CD4-positive, alpha-beta T cell (primary cell): ENCODE data around the gene MEGF9. TPM values are rescaled to one million over a fixed set of nuclear protein-coding genes. Genes with fewer than 3 reads are reported as not detected.

Source experiments
- ATAC-seq: fragments of 200-7000 bp; cut with Tn5 transposase; one replicate; pipeline ENCODE4 v1.10.0; 2022; ENCODE audit warnings: mild to moderate bottlenecking; ENCODE audit not compliant: poor library complexity
- CTCF ChIA-PET: fragments of 350-600 bp; sonication (Branson Sonifier 250); formaldehyde crosslinking; loops from one replicate; lab custom pipeline; 2021; ENCODE audit warnings: antibody characterized with exemption, inconsistent platforms; lab: Charles Lee
- POLR2A ChIA-PET: fragments of 350-600 bp; sonication (Branson Sonifier 250); formaldehyde crosslinking; loops from one replicate; lab custom pipeline; 2021; ENCODE audit warnings: antibody characterized with exemption, inconsistent platforms; lab: Charles Lee
- DNase-seq, 14 experiments: peaks; one replicate each; pipeline ENCODE4 v3.0.0-alpha.2; 2013 to 2020; ENCODE audit warnings: mixed read lengths in 2 of 14
- H3K27ac ChIP-seq, 2 donors: one replicate each; pipeline versions ENCODE4 v1.5.1 to v1.7.0; 2013; ENCODE audit warnings: low read length in 2 of 2, low read depth in 1 of 2, mild to moderate bottlenecking in 1 of 2
- H3K27me3 ChIP-seq, 2 experiments: 1 replicate in 1 of 2; 2 replicates in 1 of 2; pipeline versions ENCODE4 v1.6.1 to v1.7.0; 2013; ENCODE audit warnings: low read length in 2 of 2, control low read depth in 1 of 2, mild to moderate bottlenecking in 1 of 2, moderate library complexity in 1 of 2; ENCODE audit not compliant: insufficient read depth in 2 of 2, control insufficient read depth in 1 of 2
- H3K36me3 ChIP-seq: one replicate; pipeline ENCODE4 v1.6.1; 2013; ENCODE audit warnings: low read length, control low read depth; ENCODE audit not compliant: insufficient read depth
- H3K4me1 ChIP-seq: one replicate; pipeline ENCODE4 v1.6.1; 2013; ENCODE audit warnings: low read length, control low read depth; ENCODE audit not compliant: insufficient read depth
- H3K4me3 ChIP-seq: one replicate; pipeline ENCODE4 v1.5.1; 2013; ENCODE audit warnings: mild to moderate bottlenecking, low read length, moderate library complexity
- H3K9me3 ChIP-seq, 2 experiments: 1 replicate in 1 of 2; 2 replicates in 1 of 2; pipeline versions ENCODE4 v1.6.1 to v1.7.0; 2013; ENCODE audit warnings: low read length in 2 of 2, mild to moderate bottlenecking in 2 of 2, control low read depth in 1 of 2, moderate library complexity in 1 of 2; ENCODE audit not compliant: control insufficient read depth in 1 of 2, insufficient read depth in 1 of 2
- H3K27ac Mint-ChIP-seq: one replicate; pipeline ENCODE4 v1.8.0; 2020; ENCODE audit warnings: mixed read lengths
- H3K27me3 Mint-ChIP-seq: one replicate; pipeline ENCODE4 v1.8.0; 2021; ENCODE audit warnings: mixed read lengths
- H3K36me3 Mint-ChIP-seq: one replicate; pipeline ENCODE4 v1.8.0; 2021; ENCODE audit warnings: low read depth, mixed read lengths
- H3K4me1 Mint-ChIP-seq: one replicate; pipeline ENCODE4 v1.8.0; 2021; ENCODE audit warnings: low read depth, mixed read lengths
- H3K4me3 Mint-ChIP-seq: one replicate; pipeline ENCODE4 v1.8.0; 2020; ENCODE audit warnings: mild to moderate bottlenecking, mixed read lengths
- H3K9me3 Mint-ChIP-seq: one replicate; pipeline ENCODE4 v1.8.0; 2020; ENCODE audit warnings: mixed read lengths
- intact Hi-C, 2 experiments: fragments of 100-400 bp; cut with DNase I in 1 of 2; cut with micrococcal nuclease in 1 of 2; formaldehyde crosslinking; loops; one replicate each; pipeline versions ENCODE4 v1.15.1 to v1.9.0; 2023 to 2025; cut with DNase I, micrococcal nuclease
- total RNA-seq, 174 experiments: library from RNA in 2 of 174; stranded (reverse) in 2 of 174; gene quantifications; one replicate each; pipeline ENCODE4 v1.2.3 and lab custom pipeline; 2021 to 2026
- TF ChIP-seq, protein P1 (sequence below): fragments of 200-600 bp; IDR thresholded peaks from one replicate; pipeline ENCODE4 v1.8.0; 2022; ENCODE audit warnings: antibody characterized with exemption, mild to moderate bottlenecking

MEGF9 gene
- total RNA-seq, 2 experiments from 2014 or later: 4.0 to 4.5 TPM

DNA sequence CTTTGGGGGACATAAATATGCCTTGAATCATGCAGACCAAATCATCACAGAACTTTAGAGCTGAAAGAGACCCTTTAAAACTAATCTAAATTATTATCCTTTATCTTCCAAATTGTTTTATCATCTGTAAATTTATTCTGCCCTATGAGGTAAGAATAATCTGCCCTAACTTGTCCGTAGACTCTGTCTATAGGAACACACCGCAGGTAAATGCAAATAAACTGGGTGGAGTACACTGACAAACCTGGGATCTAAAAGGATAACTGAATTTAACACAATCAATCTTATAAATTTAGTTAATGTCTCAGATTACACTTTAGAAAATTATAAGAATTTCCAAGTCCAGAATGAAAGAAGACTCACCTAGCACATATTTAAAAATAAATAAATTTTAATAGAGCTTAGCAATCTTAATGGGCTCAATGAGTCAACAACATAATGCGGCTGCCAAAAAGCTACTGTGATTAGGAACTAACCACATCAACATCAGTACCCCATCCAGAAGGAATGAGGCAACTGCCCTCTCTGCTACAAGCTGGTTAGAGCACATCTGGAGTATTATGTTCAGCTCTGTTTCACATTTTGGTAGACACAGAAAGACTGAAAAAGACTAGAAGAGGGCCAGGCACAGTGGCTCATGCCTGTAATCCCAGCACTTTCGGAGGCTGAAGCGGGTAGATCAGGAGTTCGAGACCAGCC, 5.6 kb downstream of the MEGF9 start:
- Histone ChIP-seq H3K4me1 (peaks cover 30% of the 10 kb centered on the region), H3K36me3 (no peaks in the 10 kb centered on the region), H3K27me3 (no peaks in the 10 kb centered on the region), H3K9me3 (no peaks in the 10 kb centered on the region), H3K27ac (no peak overlapping the region), H3K4me3 (no peak overlapping the region)
- TF ChIP-seq, protein P1, sequence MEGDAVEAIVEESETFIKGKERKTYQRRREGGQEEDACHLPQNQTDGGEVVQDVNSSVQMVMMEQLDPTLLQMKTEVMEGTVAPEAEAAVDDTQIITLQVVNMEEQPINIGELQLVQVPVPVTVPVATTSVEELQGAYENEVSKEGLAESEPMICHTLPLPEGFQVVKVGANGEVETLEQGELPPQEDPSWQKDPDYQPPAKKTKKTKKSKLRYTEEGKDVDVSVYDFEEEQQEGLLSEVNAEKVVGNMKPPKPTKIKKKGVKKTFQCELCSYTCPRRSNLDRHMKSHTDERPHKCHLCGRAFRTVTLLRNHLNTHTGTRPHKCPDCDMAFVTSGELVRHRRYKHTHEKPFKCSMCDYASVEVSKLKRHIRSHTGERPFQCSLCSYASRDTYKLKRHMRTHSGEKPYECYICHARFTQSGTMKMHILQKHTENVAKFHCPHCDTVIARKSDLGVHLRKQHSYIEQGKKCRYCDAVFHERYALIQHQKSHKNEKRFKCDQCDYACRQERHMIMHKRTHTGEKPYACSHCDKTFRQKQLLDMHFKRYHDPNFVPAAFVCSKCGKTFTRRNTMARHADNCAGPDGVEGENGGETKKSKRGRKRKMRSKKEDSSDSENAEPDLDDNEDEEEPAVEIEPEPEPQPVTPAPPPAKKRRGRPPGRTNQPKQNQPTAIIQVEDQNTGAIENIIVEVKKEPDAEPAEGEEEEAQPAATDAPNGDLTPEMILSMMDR: no peak
- Mint-ChIP-seq H3K27ac (peak overlapping the region; percentile 79), H3K9me3 (no peaks in the 10 kb centered on the region), H3K4me3 (peak overlapping the region; percentile 39), H3K4me1 (peaks cover 41% of the 10 kb centered on the region), H3K36me3 (no peaks in the 10 kb centered on the region), H3K27me3 (no peaks in the 10 kb centered on the region)
- ATAC-seq (no peak), DNase-seq (no peak)
- CTCF ChIA-PET: no interaction called here
- POLR2A ChIA-PET: no interaction called here
- intact Hi-C loops: no loop called here

DNA sequence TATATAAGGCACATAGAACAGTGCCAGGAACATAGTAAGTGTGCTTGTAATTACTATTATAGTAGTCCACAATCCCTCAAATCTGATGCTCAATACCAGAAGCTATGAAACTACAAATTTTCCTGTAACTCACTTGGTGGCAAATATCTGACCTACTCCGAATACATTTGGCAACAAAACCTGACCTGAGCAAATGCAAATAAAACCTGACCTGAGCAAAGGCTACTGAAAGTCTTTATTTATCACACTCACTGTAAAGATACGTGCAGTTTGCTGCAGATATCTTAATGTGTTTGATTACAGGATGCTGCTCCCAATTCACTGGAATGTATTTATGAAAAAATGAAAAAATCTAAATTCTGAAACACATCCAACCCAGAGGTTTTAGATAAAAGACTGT, 7.1 kb downstream of the MEGF9 start:
- Mint-ChIP-seq H3K4me1 (peaks cover 28% of the 10 kb centered on the region), H3K4me3 (no peak overlapping the region), H3K9me3 (no peaks in the 10 kb centered on the region), H3K27ac (no peak overlapping the region), H3K27me3 (no peaks in the 10 kb centered on the region), H3K36me3 (no peaks in the 10 kb centered on the region)
- Histone ChIP-seq H3K27me3 (no peaks in the 10 kb centered on the region), H3K9me3 (no peaks in the 10 kb centered on the region), H3K4me3 (no peak overlapping the region), H3K27ac (no peak overlapping the region), H3K36me3 (no peaks in the 10 kb centered on the region), H3K4me1 (peaks cover 20% of the 10 kb centered on the region)
- ATAC-seq: no peak
- CTCF ChIA-PET: interaction anchor here (1.0 kb wide), 1 partner anchor 87 kb away, joined by 4 read pairs; no protein-coding TSS in a partner anchor
- POLR2A ChIA-PET: no interaction called here
- intact Hi-C loops: no loop called here
- no peak for DNase-seq
- TF ChIP-seq, protein P1: no peak

DNA sequence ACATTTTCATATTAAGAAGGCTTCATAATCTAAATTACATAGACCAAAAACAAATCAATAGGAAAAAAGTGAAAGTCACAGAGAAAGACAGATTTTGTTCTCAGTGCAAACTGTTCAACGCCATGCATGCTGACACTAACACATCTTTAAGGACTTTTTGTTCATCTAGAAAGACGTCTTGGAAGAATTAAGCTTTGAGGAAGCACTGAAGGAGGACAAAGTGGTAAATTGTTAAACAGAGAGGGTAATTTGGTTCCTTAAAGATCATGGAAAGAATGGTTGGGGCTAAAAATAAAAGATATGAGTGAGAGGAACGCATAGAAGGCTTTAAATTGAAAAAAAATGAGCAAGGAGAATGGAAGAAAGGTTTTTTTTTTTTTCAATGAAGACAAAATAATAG, 9.1 kb downstream of the MEGF9 start:
- intact Hi-C loops: no loop called here
- Mint-ChIP-seq H3K36me3 (peaks cover 5% of the 10 kb centered on the region), H3K27me3 (no peaks in the 10 kb centered on the region), H3K4me3 (no peak overlapping the region), H3K27ac (no peak overlapping the region), H3K4me1 (peaks cover 9% of the 10 kb centered on the region), H3K9me3 (no peaks in the 10 kb centered on the region)
- H3K4me3 ChIP-seq: no peak overlapping the region
- DNase-seq: no peak
- ChIA-PET POLR2A (no interaction called here), CTCF (no interaction called here)
- H3K36me3 ChIP-seq: no peaks in the 10 kb centered on the region
- no peaks in the 10 kb centered on the region for H3K27me3 ChIP-seq
- TF ChIP-seq, protein P1: no peak
- no peaks in the 10 kb centered on the region for H3K9me3 ChIP-seq
- no peak for ATAC-seq
- no peak overlapping the region for H3K27ac ChIP-seq
- peaks cover 14% of the 10 kb centered on the region for H3K4me1 ChIP-seq
